SK-N-DZ (cell line): Measurements from ENCODE around the gene ZNF12.

Source experiments
- DNase-seq: peaks from one replicate; pipeline ENCODE4 v3.0.0-alpha.2; 2015; ENCODE audit warnings: low spot score

Gene ZNF12

DNA sequence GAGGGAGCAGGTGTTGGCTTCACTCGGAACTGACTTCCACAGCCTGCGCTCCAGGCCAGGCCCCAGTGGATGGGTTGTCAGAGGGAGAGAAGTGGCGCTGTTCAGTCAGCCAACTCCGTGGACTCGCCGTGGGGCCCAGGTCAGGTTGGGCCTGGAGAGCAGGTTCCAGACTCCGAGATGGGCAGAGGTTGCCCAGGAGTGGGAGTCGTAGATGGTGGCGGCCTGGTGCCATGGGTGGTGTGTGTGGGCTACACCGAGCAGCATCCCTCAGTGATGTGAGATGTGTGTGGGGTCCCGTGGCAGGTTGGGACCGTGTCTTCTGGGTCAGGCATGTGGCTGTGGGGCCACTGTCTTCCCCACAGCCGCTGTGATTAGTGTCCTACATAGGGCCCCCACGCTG, 59.2 kb downstream of the ZNF12 start:
- DNase-seq, result no peak

DNA sequence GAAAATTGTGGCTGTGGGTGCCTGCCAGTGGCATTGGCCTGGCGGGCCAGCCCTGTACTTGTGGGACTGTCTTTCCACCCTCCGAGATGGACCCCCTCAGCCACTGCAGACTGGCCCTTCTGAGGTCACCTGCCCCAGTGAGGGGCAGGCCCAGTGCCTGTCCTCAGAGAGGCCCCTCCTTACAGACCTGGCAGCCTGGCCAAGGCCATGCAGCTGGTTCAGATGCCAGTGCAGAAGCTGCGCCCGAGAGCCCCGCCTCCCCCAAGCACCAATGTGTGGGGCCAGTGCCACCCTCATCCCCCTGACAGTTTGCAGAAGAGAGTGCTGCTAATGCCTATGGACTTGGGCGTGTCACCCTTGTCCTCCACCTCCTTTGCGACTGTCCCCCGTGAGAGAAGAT, 59.7 kb downstream of the ZNF12 start:
- DNase-seq, result no peak

DNA sequence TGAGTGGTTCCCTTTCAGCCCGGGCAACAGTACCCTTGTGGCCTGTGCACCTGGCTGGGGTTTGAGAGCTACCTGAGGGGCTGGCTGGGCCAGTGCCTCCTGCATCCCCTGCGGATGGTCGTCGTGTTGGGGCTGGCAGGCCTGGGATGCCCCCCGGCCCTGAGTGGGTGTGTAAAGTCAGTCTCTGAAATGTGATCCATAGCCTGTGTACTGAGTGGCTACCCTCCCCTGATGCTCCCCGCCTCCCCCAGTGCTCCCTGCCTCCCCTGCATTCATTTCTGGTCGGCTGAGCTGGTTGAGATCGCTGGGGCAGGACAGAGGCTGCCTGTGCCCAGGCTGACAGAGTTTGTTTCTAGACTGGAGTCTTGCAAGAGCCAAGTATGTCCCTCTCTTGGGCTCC, 60.3 kb downstream of the ZNF12 start:
- DNase-seq, result no peak

DNA sequence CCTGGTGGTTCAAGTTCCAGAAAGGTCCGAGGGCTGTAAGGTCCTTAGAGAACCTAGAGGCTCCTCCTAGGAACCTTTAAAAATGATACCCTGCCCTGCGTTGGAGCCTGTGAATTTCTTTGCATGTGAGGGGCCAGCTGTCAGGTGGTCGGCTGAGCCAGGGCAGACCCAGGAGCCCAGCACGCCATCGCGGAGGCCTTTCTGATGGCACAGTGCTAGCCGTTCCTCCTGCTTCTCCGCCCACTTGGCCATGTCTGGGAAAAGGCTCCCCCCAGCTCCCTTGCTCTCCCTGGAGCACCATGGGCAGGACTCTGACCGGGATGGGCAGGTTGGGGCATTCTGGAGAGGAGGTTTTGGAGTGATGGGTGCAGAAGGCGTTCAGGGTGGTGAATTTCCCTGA, 62.0 kb downstream of the ZNF12 start:
- no peak for DNase-seq

DNA sequence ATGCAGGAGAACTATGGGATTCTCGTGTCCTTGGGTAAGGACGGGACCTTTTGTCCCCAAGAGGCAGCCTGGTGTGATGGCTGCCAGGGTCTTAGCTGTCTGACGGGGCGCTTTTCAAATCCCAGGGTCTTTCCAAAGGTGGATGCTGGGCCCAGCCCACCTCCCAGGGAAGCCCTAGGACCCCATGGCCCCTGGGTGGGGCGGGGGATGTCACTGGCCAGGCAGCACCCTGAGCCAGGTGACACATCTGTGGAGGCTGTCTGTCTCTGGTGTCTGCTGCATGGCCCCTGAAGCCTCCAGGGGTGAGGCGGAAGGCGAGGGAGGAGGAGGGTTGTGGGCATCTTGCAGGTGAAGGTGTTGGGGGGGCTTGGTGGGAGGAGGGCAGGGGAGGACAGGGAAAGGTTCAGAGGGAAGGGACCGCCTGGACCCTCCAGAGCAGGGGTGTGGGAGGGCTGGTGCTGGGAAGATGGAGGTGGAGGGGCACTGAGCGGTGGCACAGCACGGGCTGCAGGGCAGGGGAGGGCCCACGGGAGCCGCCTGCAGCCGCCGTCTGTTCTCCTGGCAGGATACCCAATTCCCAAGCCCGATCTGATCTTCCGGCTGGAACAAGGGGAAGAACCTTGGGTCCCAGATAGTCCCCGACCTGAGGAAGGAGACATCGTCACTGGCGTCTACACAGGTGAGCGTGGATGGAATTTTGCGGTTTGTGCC, 62.7 kb downstream of the ZNF12 start:
- no peak for DNase-seq

DNA sequence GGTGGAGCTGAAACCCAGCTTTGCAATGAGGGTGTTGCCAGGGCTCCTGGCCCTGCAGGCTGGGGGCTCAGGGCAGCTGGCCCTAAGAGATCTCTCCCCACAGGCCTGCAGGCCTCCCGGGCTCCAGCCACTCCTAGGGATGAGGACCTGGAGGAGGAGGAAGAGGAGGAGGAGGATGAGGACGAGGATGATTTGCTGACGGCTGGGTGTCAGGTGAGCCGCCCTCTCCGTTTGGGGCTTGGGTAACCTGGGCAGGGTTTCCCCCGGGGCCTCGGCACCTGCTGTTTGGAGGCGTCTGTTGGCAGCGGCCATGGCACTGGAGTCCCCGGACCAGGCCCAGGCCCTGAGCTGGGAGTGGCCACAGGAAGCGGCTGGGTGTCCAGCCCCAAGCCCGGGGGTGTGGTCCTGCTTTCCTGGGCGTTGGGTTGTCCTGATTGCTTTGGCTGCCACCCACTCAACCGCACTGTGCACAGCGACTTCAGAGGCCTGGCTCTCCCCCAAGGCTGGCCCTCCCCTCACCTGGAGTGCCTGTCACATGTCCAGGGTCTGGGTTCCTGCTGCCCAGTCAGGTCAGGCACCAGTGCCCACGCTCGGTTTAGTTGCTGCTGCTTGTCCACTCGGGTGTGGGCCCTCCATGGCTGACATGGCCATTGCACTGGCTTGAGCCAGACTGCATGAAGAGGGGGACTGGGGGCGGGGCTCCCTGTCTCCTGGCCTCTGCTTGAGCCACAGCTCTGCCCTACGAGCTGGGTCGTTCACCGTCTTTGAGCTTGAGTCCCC, 63.7 kb downstream of the ZNF12 start:
- no peak for DNase-seq

DNA sequence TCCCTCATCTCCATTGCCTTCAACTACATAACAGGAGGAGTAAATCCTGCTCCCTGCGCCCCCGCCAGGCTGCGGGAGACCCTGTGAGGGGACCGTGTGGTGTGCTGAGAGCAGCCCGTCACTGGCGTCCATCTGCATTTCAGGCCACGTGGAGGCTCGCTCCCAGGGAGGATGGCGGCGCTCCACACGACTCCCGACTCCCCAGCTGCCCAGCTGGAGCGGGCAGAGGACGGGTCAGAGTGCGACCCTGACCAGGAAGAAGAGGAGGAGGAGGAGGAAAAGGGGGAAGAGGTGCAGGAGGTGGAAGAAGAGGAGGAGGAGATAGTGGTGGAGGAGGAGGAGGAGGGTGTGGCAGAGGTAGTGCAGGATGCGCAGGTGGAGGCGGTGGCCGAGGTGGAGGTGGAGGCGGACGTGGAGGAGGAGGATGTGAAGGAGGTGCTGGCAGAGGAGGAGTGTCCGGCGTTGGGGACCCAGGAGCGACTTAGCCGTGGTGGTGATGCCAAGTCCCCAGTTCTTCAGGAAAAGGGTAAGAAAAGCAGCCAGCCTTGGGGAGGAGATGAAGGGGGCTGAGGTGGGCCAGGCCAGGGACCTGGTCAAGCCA, 64.4 kb downstream of the ZNF12 start:
- DNase-seq, result no peak

DNA sequence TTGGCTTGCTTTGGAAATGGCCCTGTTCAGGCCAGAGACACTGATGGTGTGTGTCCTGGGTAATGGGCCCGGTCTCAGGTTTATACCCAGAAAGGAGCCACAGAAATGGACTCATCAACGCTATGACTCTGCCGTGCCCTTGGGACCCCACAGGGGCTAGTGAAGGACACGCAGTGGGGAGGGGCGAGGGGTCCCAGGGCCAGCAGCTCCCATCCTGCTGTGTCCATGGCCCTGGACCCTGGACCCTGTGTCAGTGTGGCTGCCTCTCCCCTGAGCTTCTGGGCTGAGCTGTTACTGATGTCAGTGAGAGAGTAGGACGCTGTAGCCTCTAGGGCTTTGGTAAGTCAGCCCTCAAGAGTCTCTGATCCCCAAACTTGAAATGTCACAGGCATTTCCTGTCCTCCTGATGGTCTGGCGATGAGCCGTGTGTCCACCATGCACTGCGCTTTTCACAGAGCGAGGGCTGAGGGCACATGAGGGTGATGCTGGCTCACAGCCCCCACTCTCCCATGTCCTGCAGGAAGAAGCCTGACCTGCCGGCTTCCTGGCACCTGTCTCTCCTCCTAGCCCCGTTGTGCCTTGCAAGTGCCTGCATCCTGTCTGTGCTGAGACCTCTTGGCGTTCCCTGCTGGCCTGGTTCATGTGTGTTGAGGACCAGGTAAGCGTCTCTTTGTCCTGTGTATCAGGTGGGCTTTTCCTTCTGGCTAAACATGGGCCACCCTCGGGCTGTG, 65.3 kb downstream of the ZNF12 start:
- DNase-seq, result no peak

DNA sequence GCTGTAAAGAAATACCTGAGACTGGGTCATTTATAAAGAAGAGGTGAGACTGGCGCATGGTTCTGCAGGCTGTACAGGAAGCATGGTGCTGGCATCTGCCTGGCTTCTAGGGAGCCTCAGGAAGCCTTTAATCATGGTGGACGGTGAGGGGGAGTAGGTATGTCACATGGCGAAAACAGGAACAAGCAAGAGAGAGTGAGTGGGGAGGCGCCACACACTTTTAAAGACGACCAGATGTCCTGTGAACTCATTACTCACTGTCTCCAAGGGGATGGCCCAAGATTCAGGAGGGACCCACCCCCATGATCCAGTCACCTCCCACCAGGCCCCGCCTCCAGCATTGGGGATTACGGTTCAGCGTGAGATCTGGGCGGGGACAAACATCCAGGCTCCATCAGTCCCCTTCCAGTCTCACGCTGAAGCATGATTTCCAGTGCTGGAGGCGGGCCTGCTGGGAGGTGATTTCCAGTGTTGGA, 66.5 kb downstream of the ZNF12 start:
- DNase-seq, result no peak

DNA sequence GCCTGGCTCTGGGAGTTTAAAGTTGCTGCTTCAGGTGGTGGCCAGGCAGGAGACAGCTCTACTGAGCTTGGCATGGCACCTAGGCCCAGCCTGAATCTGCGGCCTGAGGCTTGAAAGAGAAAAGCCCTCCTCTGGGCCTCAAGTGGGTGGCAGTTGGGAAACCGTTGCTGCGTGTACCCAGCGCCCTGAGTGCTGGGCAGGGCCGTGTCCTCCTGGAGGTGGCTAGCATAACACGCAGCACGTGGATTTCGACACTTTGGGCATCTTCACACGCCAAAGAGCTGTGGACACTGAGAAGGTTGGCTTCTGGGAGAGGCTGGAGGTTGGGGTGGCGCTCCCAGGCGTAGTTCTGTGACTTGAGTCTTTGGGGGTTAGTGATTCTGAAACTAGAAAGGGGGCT, 67.1 kb downstream of the ZNF12 start:
- DNase-seq, result no peak

DNA sequence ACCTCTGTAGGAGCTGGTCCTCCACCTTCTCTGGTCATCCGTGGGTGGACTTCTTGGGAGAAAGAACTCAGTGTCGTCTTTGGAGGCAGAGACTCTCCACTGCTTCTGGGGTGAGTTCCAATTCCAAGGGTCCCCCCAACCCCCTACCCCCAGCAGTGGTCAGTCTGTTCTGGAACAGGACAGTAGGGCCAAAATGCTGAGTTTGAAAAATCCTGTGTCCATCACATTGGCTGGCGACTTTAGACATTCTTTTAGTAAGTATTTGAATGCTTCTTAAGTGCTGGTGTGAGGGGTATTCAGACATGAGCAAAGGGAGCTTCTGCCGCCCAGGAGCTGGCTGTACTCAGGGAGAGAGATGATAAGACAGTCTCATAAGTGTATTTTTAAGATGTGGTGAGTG, 67.7 kb downstream of the ZNF12 start:
- DNase-seq, result no peak
